ENCODE measurements around the gene RNU6-1.

Gene RNU6-1

DNA sequence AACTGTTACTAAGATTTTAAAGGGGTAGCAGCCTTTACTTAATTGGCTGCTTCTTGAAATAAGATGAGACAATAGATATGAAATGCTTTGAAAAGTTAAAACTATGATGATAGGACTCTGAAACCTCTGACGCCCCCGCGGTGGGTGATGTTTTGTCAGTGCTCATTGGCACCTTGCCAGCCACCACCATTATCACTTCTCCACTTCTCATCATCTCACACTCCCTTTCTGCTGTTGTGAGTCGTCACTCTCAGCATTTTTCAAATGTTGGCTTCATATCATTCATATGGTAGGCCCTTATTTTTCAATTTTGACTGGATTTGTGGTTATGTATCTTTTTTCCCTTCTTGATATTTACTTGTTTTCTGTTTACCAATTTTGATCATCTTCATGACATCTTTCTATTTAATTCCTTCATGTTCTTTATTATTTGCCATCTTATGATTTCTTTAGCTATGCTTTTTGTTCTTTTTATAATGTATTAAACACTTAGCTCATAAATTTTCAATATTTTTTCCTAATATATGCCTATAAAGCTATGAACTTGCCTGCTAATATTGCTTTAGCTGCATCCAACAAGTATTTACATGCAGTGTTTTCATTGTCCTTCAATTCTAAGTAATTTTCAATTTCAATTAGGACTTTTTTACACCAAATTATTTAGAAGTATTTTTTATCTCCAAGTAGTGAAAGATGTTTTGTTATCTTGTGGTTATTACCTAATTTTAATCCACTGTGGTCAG is 44.8 kb downstream of the RNU6-1 start (continued):
- TF ChIP-seq, protein P1, sequence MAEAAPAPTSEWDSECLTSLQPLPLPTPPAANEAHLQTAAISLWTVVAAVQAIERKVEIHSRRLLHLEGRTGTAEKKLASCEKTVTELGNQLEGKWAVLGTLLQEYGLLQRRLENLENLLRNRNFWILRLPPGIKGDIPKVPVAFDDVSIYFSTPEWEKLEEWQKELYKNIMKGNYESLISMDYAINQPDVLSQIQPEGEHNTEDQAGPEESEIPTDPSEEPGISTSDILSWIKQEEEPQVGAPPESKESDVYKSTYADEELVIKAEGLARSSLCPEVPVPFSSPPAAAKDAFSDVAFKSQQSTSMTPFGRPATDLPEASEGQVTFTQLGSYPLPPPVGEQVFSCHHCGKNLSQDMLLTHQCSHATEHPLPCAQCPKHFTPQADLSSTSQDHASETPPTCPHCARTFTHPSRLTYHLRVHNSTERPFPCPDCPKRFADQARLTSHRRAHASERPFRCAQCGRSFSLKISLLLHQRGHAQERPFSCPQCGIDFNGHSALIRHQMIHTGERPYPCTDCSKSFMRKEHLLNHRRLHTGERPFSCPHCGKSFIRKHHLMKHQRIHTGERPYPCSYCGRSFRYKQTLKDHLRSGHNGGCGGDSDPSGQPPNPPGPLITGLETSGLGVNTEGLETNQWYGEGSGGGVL (tag by site-specific recombination; IDR thresholded peaks at IDR 0.05) = no peak
- TF ChIP-seq TRIM28 (IDR thresholded peaks at IDR 0.05; ENCODE audit: borderline replicate concordance, low read length) (no peak), ZNF366 (tag by site-specific recombination; conservative IDR thresholded peaks at IDR 0.05) (no peak), SP7 (tag by site-specific recombination; IDR thresholded peaks at IDR 0.05) (no peak), ZNF214 (tag by site-specific recombination; IDR thresholded peaks at IDR 0.05; ENCODE audit: borderline replicate concordance) (no peak; the same call in 1 of the 2 replicates), ZNF433 (tag by site-specific recombination; IDR thresholded peaks at IDR 0.05; ENCODE audit: low read depth) (no peak), ZNF626 (tag by site-specific recombination; IDR thresholded peaks at IDR 0.05) (0 out of 2 replicates have a peak, but pooled peaks have one; percentile 69), ZBTB21 (tag by site-specific recombination; IDR thresholded peaks at IDR 0.05) (no peak), ZSCAN23 (tag by site-specific recombination; IDR thresholded peaks at IDR 0.05) (no peak), KLF9 (tag by site-specific recombination; IDR thresholded peaks at IDR 0.05; ENCODE audit: low read depth) (no peak), ZNF112 (tag by site-specific recombination; IDR thresholded peaks at IDR 0.05) (peak; percentile 57; the same call in 1 of the 2 replicates), REPIN1 (tag by site-specific recombination; IDR thresholded peaks at IDR 0.05; ENCODE audit: low read depth) (no peak), ZNF747 (tag by site-specific recombination; IDR thresholded peaks at IDR 0.05) (no peak), ZNF24 (tag by site-specific recombination; IDR thresholded peaks at IDR 0.05) (no peak), SALL2 (tag by site-specific recombination; IDR thresholded peaks at IDR 0.05; ENCODE audit: borderline replicate concordance) (no peak), ZNF302 (tag by site-specific recombination; IDR thresholded peaks at IDR 0.05; ENCODE audit: low read depth) (no peak), ZNF416 (tag by site-specific recombination; IDR thresholded peaks at IDR 0.05) (no peak), KLF10 (tag by site-specific recombination; IDR thresholded peaks at IDR 0.05) (no peak; the same call in 1 of the 2 replicates), ZNF558 (tag by site-specific recombination; IDR thresholded peaks at IDR 0.05) (peak; percentile 36; the same call in 1 of the 2 replicates), GFI1B (tag by site-specific recombination; IDR thresholded peaks at IDR 0.05) (no peak)
- TF ChIP-seq, protein P2, sequence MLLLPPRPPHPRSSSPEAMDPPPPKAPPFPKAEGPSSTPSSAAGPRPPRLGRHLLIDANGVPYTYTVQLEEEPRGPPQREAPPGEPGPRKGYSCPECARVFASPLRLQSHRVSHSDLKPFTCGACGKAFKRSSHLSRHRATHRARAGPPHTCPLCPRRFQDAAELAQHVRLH (tag by site-specific recombination; IDR thresholded peaks at IDR 0.05) = 0 out of 2 replicates have a peak, but pooled peaks have one; percentile 8
- TF ChIP-seq, protein P3, sequence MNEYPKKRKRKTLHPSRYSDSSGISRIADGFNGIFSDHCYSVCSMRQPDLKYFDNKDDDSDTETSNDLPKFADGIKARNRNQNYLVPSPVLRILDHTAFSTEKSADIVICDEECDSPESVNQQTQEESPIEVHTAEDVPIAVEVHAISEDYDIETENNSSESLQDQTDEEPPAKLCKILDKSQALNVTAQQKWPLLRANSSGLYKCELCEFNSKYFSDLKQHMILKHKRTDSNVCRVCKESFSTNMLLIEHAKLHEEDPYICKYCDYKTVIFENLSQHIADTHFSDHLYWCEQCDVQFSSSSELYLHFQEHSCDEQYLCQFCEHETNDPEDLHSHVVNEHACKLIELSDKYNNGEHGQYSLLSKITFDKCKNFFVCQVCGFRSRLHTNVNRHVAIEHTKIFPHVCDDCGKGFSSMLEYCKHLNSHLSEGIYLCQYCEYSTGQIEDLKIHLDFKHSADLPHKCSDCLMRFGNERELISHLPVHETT (tag by site-specific recombination; IDR thresholded peaks at IDR 0.05) = no peak
- TF ChIP-seq, protein P4, sequence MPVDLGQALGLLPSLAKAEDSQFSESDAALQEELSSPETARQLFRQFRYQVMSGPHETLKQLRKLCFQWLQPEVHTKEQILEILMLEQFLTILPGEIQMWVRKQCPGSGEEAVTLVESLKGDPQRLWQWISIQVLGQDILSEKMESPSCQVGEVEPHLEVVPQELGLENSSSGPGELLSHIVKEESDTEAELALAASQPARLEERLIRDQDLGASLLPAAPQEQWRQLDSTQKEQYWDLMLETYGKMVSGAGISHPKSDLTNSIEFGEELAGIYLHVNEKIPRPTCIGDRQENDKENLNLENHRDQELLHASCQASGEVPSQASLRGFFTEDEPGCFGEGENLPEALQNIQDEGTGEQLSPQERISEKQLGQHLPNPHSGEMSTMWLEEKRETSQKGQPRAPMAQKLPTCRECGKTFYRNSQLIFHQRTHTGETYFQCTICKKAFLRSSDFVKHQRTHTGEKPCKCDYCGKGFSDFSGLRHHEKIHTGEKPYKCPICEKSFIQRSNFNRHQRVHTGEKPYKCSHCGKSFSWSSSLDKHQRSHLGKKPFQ (tag by site-specific recombination; IDR thresholded peaks at IDR 0.05) = no peak

All from HEK293 (cell line).